Prostate gland (tissue), 2 donors: ENCODE data around the gene YDJC.

ENCODE experiments used
- CTCF ChIP-seq, 4 experiments: fragments of 200-600 bp in 2 of 4; fragments of 450-650 bp in 2 of 4; sonication (generic) in 2 of 4; IDR thresholded peaks; 1 replicate in 3 of 4; 2 replicates in 1 of 4; pipeline ENCODE4 v1.5.1; 2016 to 2019; ENCODE audit warnings: antibody characterized with exemption in 4 of 4, mild to moderate bottlenecking in 2 of 4, moderate library complexity in 2 of 4
- POLR2A ChIP-seq: fragments of 450-650 bp; IDR thresholded peaks from one replicate; pipeline ENCODE4 v1.6.1; 2016; ENCODE audit warnings: antibody characterized with exemption, mild to moderate bottlenecking
- POLR2AphosphoS5 ChIP-seq: sonication (generic); formaldehyde crosslinking; IDR thresholded peaks from one replicate; pipeline ENCODE4 v1.6.1; 2017; ENCODE audit warnings: antibody characterized with exemption

DNA sequence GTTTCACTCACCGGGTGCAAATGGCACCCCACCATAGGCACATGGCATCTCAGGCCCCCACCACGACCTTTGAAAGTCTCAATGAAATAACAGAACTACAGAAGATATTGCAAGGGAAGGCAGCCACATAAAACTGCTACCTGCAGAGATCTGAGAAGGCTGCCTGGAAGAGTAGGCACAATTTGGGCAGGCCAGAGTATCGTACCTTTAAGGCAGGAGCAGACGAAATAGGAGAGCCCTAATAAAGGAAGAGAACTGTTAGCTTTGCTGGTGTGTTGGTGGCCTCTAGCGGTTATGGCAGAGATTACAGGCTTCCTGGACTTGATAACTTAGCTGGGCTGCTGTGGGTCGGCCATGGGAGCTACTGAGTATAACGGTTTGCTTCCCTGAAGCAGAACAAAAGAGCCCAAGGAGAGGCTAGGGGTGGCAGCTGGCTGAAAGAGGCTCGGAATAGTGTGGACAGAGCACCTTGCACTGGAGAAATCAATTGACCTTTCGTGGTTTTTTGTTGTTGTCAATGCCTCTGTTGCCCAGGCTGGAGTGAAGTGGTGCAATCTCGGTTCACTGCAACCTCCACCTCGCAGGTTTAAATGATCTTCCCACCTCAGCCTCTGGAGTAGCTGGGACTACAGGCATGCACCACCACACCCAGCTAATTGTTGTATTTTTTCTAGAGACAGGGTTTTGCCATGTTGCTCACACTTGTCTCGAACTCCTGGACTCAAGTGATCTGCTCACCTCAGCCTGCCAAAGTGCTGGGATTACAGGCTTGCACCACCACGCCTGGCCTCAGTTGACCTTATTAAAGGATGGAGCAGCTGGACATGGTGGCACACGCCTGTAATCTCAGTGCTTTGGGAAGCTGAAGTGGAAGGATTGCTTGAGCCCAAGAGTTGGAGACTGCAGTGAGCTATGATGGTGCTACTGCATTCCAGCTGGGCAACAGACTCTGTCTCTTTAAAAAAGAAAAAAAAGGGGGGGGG is 17.1 kb upstream of the YDJC start:
- TF ChIP-seq CTCF (IDR thresholded peaks at IDR 0.05): peak; percentile 51 to 84 (median 66)
- no peak for TF ChIP-seq POLR2AphosphoS5
- TF ChIP-seq POLR2A: no peak
